Neuronal stem cell (in vitro differentiated cells): ENCODE measurements around the gene UFSP2.
"Not testable (repeated sequence)": the region's sequence is repeated elsewhere in the genome, so short reads cannot be mapped to it uniquely, and the experiment has no call there.

ENCODE experiments used
- DNase-seq: peaks from one replicate; pipeline ENCODE4 v3.0.0-alpha.2; 2013; ENCODE audit warnings: low spot score
- H2AFZ ChIP-seq: one replicate; pipeline ENCODE4 v1.6.1; 2013; ENCODE audit warnings: mild to moderate bottlenecking, low read length, inconsistent platforms
- H2AK5ac ChIP-seq: 2 replicates; pipeline ENCODE4 v1.6.1; 2013; ENCODE audit warnings: low read depth, mild to moderate bottlenecking, inconsistent platforms, low read length, moderate library complexity, mixed read lengths
- H2BK120ac ChIP-seq: 2 replicates; pipeline ENCODE4 v1.6.1; 2013; ENCODE audit warnings: low read depth, mild to moderate bottlenecking, inconsistent platforms, low read length, moderate library complexity, mixed read lengths
- H2BK12ac ChIP-seq: one replicate; pipeline ENCODE4 v1.6.1; 2013; ENCODE audit warnings: low read length, inconsistent platforms
- H2BK15ac ChIP-seq: 2 replicates; pipeline ENCODE4 v1.6.1; 2013; ENCODE audit warnings: mild to moderate bottlenecking, low read length, inconsistent platforms, mixed read lengths
- H2BK5ac ChIP-seq: one replicate; pipeline ENCODE4 v1.6.1; 2013; ENCODE audit warnings: inconsistent platforms, mild to moderate bottlenecking, low read length, moderate library complexity
- H3K14ac ChIP-seq: one replicate; pipeline ENCODE4 v1.6.1; 2013; ENCODE audit warnings: low read length, inconsistent platforms
- H3K18ac ChIP-seq: 2 replicates; pipeline ENCODE4 v1.6.1; 2013; ENCODE audit warnings: low read length, inconsistent platforms
- H3K23ac ChIP-seq: 2 replicates; pipeline ENCODE4 v1.6.1; 2013; ENCODE audit warnings: low read depth, mild to moderate bottlenecking, mixed read lengths, low read length, inconsistent platforms; ENCODE audit not compliant: poor library complexity
- H3K27ac ChIP-seq: replicated peaks from 3 replicates; pipeline ENCODE4 v1.5.1; 2013; ENCODE audit warnings: low read length, inconsistent platforms
- H3K27me3 ChIP-seq, 3 experiments: 2 replicates each; pipeline ENCODE4 v1.6.1; 2013; ENCODE audit warnings: low read length in 3 of 3, mild to moderate bottlenecking in 2 of 3, inconsistent platforms in 1 of 3, low read depth in 1 of 3, mixed read lengths in 1 of 3, moderate library complexity in 1 of 3; ENCODE audit not compliant: control insufficient read depth in 3 of 3, insufficient read depth in 3 of 3
- H3K36me3 ChIP-seq, 2 donors: replicated peaks in 1 of 2; 2 replicates each; pipeline ENCODE4 v1.6.1; 2013; ENCODE audit warnings: low read length in 2 of 2; ENCODE audit not compliant: control insufficient read depth in 2 of 2, insufficient read depth in 2 of 2
- H3K4ac ChIP-seq: 2 replicates; pipeline ENCODE4 v1.6.1; 2013; ENCODE audit warnings: inconsistent platforms, mild to moderate bottlenecking, low read length, moderate library complexity
- H3K4me1 ChIP-seq, 2 donors: 1 replicate in 1 of 2; 2 replicates in 1 of 2; pipeline ENCODE4 v1.6.1; 2013; ENCODE audit warnings: low read length in 2 of 2, low read depth in 1 of 2; ENCODE audit not compliant: control insufficient read depth in 2 of 2, insufficient read depth in 1 of 2
- H3K4me2 ChIP-seq: one replicate; pipeline ENCODE4 v1.6.1; 2013; ENCODE audit warnings: mild to moderate bottlenecking, low read length, inconsistent platforms; ENCODE audit not compliant: insufficient read depth, poor library complexity, severe bottlenecking
- H3K4me3 ChIP-seq, 2 donors: 2 replicates each; pipeline ENCODE4 v1.5.1; 2013; ENCODE audit warnings: low read length in 2 of 2, mild to moderate bottlenecking in 2 of 2, inconsistent platforms in 1 of 2, moderate library complexity in 1 of 2
- H3K79me1 ChIP-seq: one replicate; pipeline ENCODE4 v1.6.1; 2013; ENCODE audit warnings: low read depth, mild to moderate bottlenecking, inconsistent platforms, low read length, moderate library complexity
- H3K9ac ChIP-seq: one replicate; pipeline ENCODE4 v1.6.1; 2013; ENCODE audit warnings: mild to moderate bottlenecking, low read depth, low read length, inconsistent platforms; ENCODE audit not compliant: poor library complexity
- H3K9me3 ChIP-seq, 2 donors: replicated peaks in 1 of 2; 2 replicates each; pipeline versions ENCODE3 to v1.6.1; 2013; ENCODE audit warnings: low read length in 2 of 2, mild to moderate bottlenecking in 2 of 2, inconsistent platforms in 1 of 2, low read depth in 1 of 2, mixed read lengths in 1 of 2, moderate library complexity in 1 of 2; ENCODE audit not compliant: control insufficient read depth in 2 of 2, insufficient read depth in 1 of 2
- H4K8ac ChIP-seq: one replicate; pipeline ENCODE4 v1.6.1; 2013; ENCODE audit warnings: low read depth, mild to moderate bottlenecking, inconsistent platforms, low read length, moderate library complexity
- H4K91ac ChIP-seq: one replicate; pipeline ENCODE4 v1.6.1; 2013; ENCODE audit warnings: low read length, low read depth, mild to moderate bottlenecking, inconsistent platforms; ENCODE audit not compliant: poor library complexity
- WGBS, 2 donors: extraction: QIAGEN DNeasy Blood & Tissue Kit; methylation state at CpG; one replicate each; pipeline ENCODE4 v1.1.7; 2013; ENCODE audit warnings: missing lambda C conversion rate in 2 of 2, mixed read lengths in 1 of 2; ENCODE audit not compliant: insufficient read length in 2 of 2, insufficient replicate concordance in 1 of 2; ENCODE audit errors: extremely low coverage in 2 of 2; 5-methylcytosine and 5-hydroxymethylcytosine counted together

Gene UFSP2

GRCh38 chr4:185362570-185362969 lies 63.2 kb downstream of the UFSP2 start:
- not testable (repeated sequence) for H3K27me3 ChIP-seq, H2AFZ ChIP-seq, DNase-seq, H3K4ac ChIP-seq, H3K4me3 ChIP-seq, H3K23ac ChIP-seq, H3K4me2 ChIP-seq, H3K79me1 ChIP-seq, H2BK12ac ChIP-seq, H3K27ac ChIP-seq, H3K4me1 ChIP-seq, H2AK5ac ChIP-seq, H3K18ac ChIP-seq, H4K91ac ChIP-seq, H2BK15ac ChIP-seq, H3K14ac ChIP-seq, H2BK120ac ChIP-seq, H3K9ac ChIP-seq, H3K9me3 ChIP-seq, H4K8ac ChIP-seq, H2BK5ac ChIP-seq
- H3K36me3 ChIP-seq: peaks cover 2 to 11% of the 10 kb centered on the region in 2 donors
- no CpG with 5 or more reads among the region's 6 CpGs for WGBS, 2 donors

- Histone ChIP-seq H2AFZ (no peak overlapping the region), H3K23ac (no peak overlapping the region), H2BK5ac (no peak overlapping the region), H2AK5ac (no peak overlapping the region), H4K91ac (no peak overlapping the region), H3K9ac (no peak overlapping the region), H3K4me2 (no peak overlapping the region), H3K18ac (no peak overlapping the region), H3K36me3 (peaks cover 2 to 11% of the 10 kb centered on the region in 2 donors), H3K27ac (no peak overlapping the region), H3K4me1 (no peaks in the 10 kb centered on the region), H3K4ac (no peak overlapping the region), H3K4me3 (no peak overlapping the region), H2BK120ac (no peak overlapping the region), H3K14ac (no peak overlapping the region), H3K27me3 (no peaks in the 10 kb centered on the region), H2BK12ac (no peak overlapping the region), H4K8ac (no peak overlapping the region), H3K79me1 (no peaks in the 10 kb centered on the region), H2BK15ac (no peak overlapping the region), H3K9me3 (no peaks in the 10 kb centered on the region)
- no CpG with 5 or more reads among the region's 3 CpGs for WGBS, 2 donors
- no peak for DNase-seq
Measured at GRCh38 chr4:185361872-185362271, 63.9 kb downstream of the UFSP2 start.

- Histone ChIP-seq H4K8ac (no peak overlapping the region), H3K27me3 (no peaks in the 10 kb centered on the region), H3K4me1 (no peaks in the 10 kb centered on the region), H2BK120ac (no peak overlapping the region), H2BK5ac (no peak overlapping the region), H3K27ac (no peak overlapping the region), H3K14ac (no peak overlapping the region), H2BK12ac (no peak overlapping the region), H3K9ac (no peak overlapping the region), H4K91ac (no peak overlapping the region), H2AFZ (no peak overlapping the region), H3K36me3 (peaks cover 1 to 11% of the 10 kb centered on the region in 2 donors), H3K9me3 (no peaks in the 10 kb centered on the region), H3K18ac (no peak overlapping the region), H2BK15ac (no peak overlapping the region), H3K4ac (no peak overlapping the region), H3K4me2 (no peak overlapping the region), H3K79me1 (no peaks in the 10 kb centered on the region), H3K23ac (no peak overlapping the region), H2AK5ac (no peak overlapping the region), H3K4me3 (no peak overlapping the region)
- WGBS, 2 donors: no CpG with 5 or more reads among the region's 8 CpGs
- no peak for DNase-seq
Measured at GRCh38 chr4:185359767-185360446, 65.9 kb downstream of the UFSP2 start.

- H3K79me1 ChIP-seq: no peaks in the 10 kb centered on the region
- no peaks in the 10 kb centered on the region for H3K4me1 ChIP-seq
- H3K4me2 ChIP-seq: no peak overlapping the region
- no peak overlapping the region for H3K18ac ChIP-seq
- no peak overlapping the region for H2AK5ac ChIP-seq
- no peak overlapping the region for H2BK15ac ChIP-seq
- peak; percentile 2 for DNase-seq
- no peak overlapping the region for H3K27ac ChIP-seq
- no peak overlapping the region for H2BK120ac ChIP-seq
- no peak overlapping the region for H3K23ac ChIP-seq
- H3K36me3 ChIP-seq: peaks cover 0 to 19% of the 10 kb centered on the region in 2 donors
- no peak overlapping the region for H3K9ac ChIP-seq
- no peaks in the 10 kb centered on the region for H3K9me3 ChIP-seq
- WGBS, 2 donors: no CpG with 5 or more reads among the region's 4 CpGs
- H2BK5ac ChIP-seq: no peak overlapping the region
- H2BK12ac ChIP-seq: no peak overlapping the region
- no peak overlapping the region for H3K14ac ChIP-seq
- no peak overlapping the region for H4K8ac ChIP-seq
- H3K4me3 ChIP-seq: no peak overlapping the region
- H2AFZ ChIP-seq: no peak overlapping the region
- H3K4ac ChIP-seq: no peak overlapping the region
- H4K91ac ChIP-seq: no peak overlapping the region
- no peaks in the 10 kb centered on the region for H3K27me3 ChIP-seq
Measured at GRCh38 chr4:185358959-185359358, 66.8 kb downstream of the UFSP2 start.
